Left lobe of liver (tissue), 2 donors: ENCODE results near the gene COL23A1. TPM values are rescaled to one million over a fixed set of nuclear protein-coding genes. Genes with fewer than 3 reads are reported as not detected.

ENCODE experiments used
- ATAC-seq: fragments of 200-7000 bp; cut with Tn5 transposase; one replicate; pipeline ENCODE4 v1.9.1; 2020; ENCODE audit warnings: mild to moderate bottlenecking, moderate library complexity
- DNase-seq: peaks from one replicate; pipeline ENCODE4 v3.0.0-alpha.2; 2020; ENCODE audit warnings: low spot score
- total RNA-seq: library from RNA; stranded (reverse); gene quantifications from one replicate; pipeline ENCODE4 v1.2.1, GENCODE V29; 2021
- donor health status: DM: no; HTN: no; CAD: no; lungs with moderate emphysema.
- donor health status: DM: no; HTN: yes; CAD: no.

The COL23A1 gene
- total RNA-seq, 1 donor from 2014 or later: 1.2 TPM

DNA sequence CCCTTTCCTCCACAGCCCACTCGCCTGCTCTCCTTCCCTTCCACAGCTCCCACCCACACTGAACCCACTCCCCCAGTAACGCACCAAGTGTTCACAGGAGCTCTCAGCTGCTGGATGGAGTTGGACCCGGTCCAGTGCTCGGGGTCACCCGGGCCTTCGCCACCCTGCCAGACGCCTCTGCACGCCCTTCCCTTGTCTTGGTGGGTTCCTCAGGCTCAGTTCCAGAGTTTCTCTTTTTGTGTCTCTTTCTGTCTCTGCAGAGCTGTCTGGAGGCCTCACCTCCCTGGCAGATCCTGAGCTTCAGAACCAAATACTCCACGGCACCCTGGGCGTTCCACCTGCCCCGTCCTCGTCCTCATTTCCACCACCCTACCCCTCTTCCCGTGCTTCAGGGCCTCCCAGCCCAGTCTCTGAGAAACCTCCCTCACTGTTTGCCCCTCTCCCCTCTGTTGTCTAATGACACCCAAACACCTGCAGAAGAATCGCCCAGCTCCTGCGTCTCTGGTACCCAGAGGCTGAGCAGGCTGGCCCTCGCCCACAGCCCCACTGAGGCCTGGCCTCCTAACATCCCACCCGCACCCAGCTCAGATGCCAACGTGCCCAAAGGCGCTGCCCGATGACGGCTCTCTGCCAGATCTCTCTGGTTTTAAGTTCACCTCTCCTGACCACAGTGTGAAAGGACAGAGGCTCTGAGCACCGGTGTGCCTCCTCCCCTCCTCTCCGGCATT lies 74.3 kb downstream of the COL23A1 start:
- DNase-seq: no peak
- ATAC-seq: no peak

DNA sequence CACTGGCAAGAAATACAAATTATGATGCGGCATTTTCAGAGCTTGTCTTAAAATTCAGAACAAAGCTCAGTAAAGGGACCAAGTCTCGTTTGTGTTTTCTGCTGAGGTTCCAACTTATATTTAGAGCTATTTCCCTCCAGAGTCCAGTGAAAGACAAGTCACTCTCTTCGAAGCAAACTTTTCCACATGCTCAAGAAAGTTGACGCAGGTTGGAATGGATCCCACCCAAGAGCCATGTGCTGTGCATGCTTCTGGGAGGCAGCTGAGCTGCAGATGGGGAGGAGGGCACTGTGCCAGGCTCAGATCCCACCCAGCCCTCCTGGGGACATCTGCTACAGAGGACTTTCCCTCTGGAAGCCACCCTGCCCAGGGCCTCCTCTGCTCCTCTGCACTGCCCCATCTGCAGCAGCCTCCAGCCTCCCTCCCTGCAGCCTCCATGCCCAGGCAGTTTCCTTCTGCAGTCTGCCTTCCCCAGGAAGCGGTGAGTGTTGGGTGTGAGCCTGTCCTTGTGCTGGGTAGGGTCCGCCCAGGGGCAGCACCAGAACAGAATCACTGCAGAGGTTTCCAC lies 75.3 kb downstream of the COL23A1 start:
- DNase-seq (no peak), ATAC-seq (no peak)

- no peak for ATAC-seq
- no peak for DNase-seq
These were observed 79.0 kb downstream of the COL23A1 start for GRCh38 chr5:178511172-178511571.

GRCh38 chr5:178509491-178510057 lies 80.6 kb downstream of the COL23A1 start:
- no peak for DNase-seq
- no peak for ATAC-seq

GRCh38 chr5:178507151-178507932 lies 82.9 kb downstream of the COL23A1 start:
- ATAC-seq (no peak), DNase-seq (no peak)

DNA sequence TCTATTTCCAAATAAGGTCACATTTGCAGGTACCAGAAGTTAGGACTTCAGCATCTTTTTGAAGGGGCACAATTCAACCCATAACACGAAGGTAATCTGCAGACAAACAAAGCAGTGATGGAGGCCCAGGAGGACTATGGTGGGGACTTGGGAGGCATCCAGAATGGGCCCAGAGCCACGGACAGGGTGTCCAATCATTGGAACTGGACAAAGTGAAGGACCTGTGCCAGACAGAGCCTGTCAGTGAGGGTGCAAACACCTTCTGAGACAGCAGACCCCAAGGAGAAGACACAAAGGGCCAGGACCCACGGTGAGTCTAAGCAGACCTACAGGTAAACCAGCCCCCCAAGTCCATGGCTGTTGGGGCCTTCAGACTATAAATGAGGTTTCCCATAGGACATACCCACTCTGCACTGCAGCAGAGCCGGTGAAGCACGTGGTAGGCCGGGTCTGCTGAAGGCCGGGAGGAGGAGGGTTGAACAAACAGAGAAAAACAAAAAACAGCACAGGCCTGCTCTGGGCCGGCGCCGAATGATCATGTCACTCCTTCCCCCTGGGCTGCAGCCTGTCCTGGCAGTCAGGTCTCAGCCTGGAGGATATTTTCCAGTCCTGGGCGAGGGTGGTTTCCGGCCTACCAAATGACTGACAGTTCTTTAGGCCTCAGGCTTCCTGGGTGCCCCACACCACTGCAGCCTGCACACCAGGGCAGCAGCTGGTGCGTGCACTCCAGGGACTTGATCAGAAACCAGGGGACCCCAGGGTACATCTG lies 84.4 kb downstream of the COL23A1 start:
- no peak for ATAC-seq

GRCh38 chr5:178504340-178504960 lies 85.7 kb downstream of the COL23A1 start:
- DNase-seq (no peak), ATAC-seq (no peak)

More for the DNA sequence above, 84.4 kb downstream of the COL23A1 start:
- no peak for DNase-seq

- ATAC-seq: no peak
- DNase-seq: no peak
These were observed 87.6 kb downstream of the COL23A1 start for GRCh38 chr5:178502401-178503100.

DNA sequence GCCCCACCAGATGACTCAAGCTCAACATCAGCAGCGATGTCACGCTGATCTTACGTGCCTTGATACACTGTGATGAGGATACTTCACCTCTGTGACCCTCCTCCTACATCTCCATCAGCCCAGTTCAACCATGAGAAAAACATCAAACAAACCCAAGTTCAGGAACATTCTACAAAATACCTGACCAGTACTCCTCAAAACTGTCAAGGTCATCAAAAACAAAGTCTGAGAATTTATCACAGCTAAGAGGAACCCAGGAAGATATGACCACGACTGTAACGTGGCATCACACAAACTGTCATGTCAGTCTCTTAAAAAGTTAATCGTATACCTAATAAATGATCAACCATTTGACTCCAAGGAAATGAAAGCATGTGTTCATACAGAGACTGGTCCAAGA lies 90.8 kb downstream of the COL23A1 start:
- DNase-seq (no peak), ATAC-seq (no peak)

DNA sequence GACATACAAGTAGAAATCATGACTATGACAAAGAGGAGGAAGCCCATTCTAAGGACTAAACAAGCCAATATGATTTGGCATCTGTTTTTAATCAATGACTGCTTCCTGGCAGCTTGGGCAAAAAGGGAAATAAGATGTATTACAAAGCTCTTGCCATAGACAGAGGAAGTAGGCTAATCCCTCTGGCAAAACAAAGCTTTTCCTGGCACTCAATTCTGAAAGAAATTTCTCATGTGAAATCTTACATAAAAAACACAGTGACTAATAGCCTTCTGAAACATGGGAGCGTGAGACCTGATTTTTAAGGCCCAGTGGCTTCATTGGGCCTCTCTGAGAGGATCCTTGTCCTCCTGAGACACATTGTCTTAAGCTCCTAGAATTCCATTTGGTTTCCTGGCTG lies 93.6 kb downstream of the COL23A1 start:
- ATAC-seq: no peak
- DNase-seq: no peak

- DNase-seq (no peak), ATAC-seq (no peak)
These were observed 94.0 kb downstream of the COL23A1 start for GRCh38 chr5:178496214-178496613.

DNA sequence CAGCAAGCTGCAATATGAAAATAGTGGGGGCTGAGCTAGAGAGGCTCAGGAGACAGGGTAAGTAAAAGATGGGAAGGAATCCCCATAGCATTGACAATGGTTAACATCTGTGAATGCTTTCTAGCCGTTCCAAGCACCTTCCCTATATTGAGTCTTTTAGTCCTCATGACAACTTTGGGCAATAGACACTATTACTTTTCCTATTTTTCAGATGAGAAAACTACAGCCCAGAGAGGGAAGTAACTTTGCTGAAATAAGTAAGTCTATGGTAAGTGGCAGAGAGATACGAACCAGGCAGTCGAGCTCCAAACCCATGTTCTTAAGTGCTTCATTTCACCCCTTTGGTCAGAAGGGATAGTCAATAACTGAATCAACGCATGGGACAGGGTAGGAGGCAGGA lies 94.5 kb downstream of the COL23A1 start:
- DNase-seq (no peak), ATAC-seq (no peak)

GRCh38 chr5:178492278-178492677 lies 97.9 kb downstream of the COL23A1 start:
- DNase-seq (no peak), ATAC-seq (no peak)

DNA sequence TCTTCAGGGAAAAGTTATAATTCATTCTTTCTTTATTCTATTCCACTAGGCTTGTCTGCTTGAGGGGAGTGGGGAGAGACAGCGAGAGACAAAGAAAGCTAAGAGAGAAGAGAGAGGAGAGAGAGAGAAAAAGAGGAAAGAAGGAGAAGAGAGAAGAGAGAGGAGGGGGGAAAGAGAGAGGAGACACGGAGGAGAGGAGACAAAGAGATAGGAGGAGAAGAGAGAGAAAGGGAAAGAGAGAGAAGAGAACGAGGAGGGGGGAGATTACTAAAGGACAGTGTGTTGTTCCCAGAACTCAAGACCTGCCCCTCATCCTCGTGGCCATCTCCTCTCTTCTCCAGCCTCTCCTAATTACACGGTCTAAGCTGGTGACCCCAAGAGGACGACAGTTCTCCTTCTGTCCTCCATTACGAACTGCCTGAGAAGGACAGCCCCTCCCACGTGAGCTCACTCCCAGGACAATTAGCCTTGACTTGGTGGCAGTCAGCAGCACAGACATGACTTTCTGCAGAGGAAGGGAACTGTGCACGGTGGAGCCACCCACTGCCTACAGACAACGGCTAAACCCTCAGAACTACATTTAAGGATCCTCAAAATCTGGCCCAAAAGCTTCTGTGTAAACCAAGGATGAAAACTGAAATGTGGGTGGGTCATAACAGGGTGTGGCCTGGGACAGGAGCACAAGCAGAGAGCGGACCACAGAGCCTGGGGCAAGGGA lies 99.1 kb downstream of the COL23A1 start:
- peak; percentile 32 for DNase-seq
- no peak for ATAC-seq

GRCh38 chr5:178489271-178489976 lies 100.8 kb downstream of the COL23A1 start:
- ATAC-seq (no peak), DNase-seq (no peak)

GRCh38 chr5:178488696-178489095 lies 101.5 kb downstream of the COL23A1 start:
- DNase-seq (no peak), ATAC-seq (no peak)

- DNase-seq (no peak), ATAC-seq (no peak)
These were observed 102.1 kb downstream of the COL23A1 start for GRCh38 chr5:178487911-178488600.
